IMR-90 (cell line): ENCODE measurements around the gene BTRC. TPM values are rescaled to one million over a fixed set of nuclear protein-coding genes. Genes with fewer than 3 reads are reported as not detected.

Experiments
- ATAC-seq: fragments of 200-7000 bp; cut with Tn5 transposase; 2 replicates; pipeline ENCODE4 v1.9.1; 2020; ENCODE audit warnings: low read depth, mild to moderate bottlenecking, moderate library complexity
- BruUV-seq: library from RNA; stranded (reverse); fragments of 400-500 nt; replicated peaks from 2 replicates; lab custom pipeline; 2021; lab: Mats Ljungman, UMichigan
- CTCF ChIA-PET: fragments of 300-600 bp; formaldehyde crosslinking; extraction: SDS; loops from one replicate; lab custom pipeline; 2021; ENCODE audit warnings: antibody characterized with exemption; lab: Yijun Ruan, JAX
- POLR2A ChIA-PET: fragments of 300-600 bp; sonication (Branson Sonifier 250); formaldehyde crosslinking; loops from one replicate; lab custom pipeline; 2022; ENCODE audit warnings: antibody characterized with exemption; ENCODE audit not compliant: unreplicated experiment; lab: Charles Lee
- DNase-seq: peaks from one replicate; pipeline ENCODE4 v3.0.0; 2013
- H2AFZ ChIP-seq: replicated peaks from 2 replicates; pipeline ENCODE3; 2013; ENCODE audit warnings: low read length, mild to moderate bottlenecking; ENCODE audit not compliant: poor library complexity
- H2AK5ac ChIP-seq: 2 replicates; pipeline ENCODE4 v1.6.1; 2013; ENCODE audit warnings: low read depth, low read length, inconsistent platforms
- H2AK9ac ChIP-seq: replicated peaks from 2 replicates; pipeline ENCODE3; 2013; ENCODE audit warnings: mild to moderate bottlenecking, low read depth, low read length, moderate library complexity; ENCODE audit not compliant: poor library complexity
- H2BK120ac ChIP-seq: 2 replicates; pipeline ENCODE4 v1.6.1; 2013; ENCODE audit warnings: low read depth, low read length, inconsistent platforms
- H2BK15ac ChIP-seq: 3 replicates; pipeline ENCODE4 v1.6.1; 2013; ENCODE audit warnings: low read depth, low read length, inconsistent platforms
- H2BK20ac ChIP-seq: 2 replicates; pipeline ENCODE4 v1.6.1; 2013; ENCODE audit warnings: low read depth, mild to moderate bottlenecking, inconsistent platforms, low read length, moderate library complexity
- H2BK5ac ChIP-seq: 2 replicates; pipeline ENCODE4 v1.6.1; 2013; ENCODE audit warnings: mild to moderate bottlenecking, low read depth, low read length, inconsistent platforms; ENCODE audit not compliant: poor library complexity, severe bottlenecking
- H3K14ac ChIP-seq: replicated peaks from 2 replicates; pipeline ENCODE4 v1.6.1; 2013; ENCODE audit warnings: low read depth, low read length, inconsistent platforms
- H3K18ac ChIP-seq: 2 replicates; pipeline ENCODE4 v1.6.1; 2013; ENCODE audit warnings: low read depth, low read length, control low read depth
- H3K23ac ChIP-seq: 2 replicates; pipeline ENCODE4 v1.6.1; 2013; ENCODE audit warnings: low read depth, low read length, inconsistent platforms
- H3K27ac ChIP-seq: 2 replicates; pipeline ENCODE4 v1.5.1; 2013; ENCODE audit warnings: mild to moderate bottlenecking, control low read depth, low read length; ENCODE audit not compliant: insufficient read depth
- H3K27me3 ChIP-seq: 2 replicates; pipeline ENCODE4 v1.6.1; 2013; ENCODE audit warnings: low read length; ENCODE audit not compliant: control insufficient read depth, insufficient read depth
- H3K36me3 ChIP-seq: 2 replicates; pipeline ENCODE4 v1.6.1; 2013; ENCODE audit warnings: low read length, mixed read lengths; ENCODE audit not compliant: control insufficient read depth, insufficient read depth
- H3K4ac ChIP-seq: 2 replicates; pipeline ENCODE4 v1.6.1; 2013; ENCODE audit warnings: low read depth, low read length, inconsistent platforms
- H3K4me1 ChIP-seq: 2 replicates; pipeline ENCODE4 v1.6.1; 2013; ENCODE audit warnings: low read length, mixed read lengths; ENCODE audit not compliant: control insufficient read depth, insufficient read depth
- H3K4me2 ChIP-seq: 2 replicates; pipeline ENCODE4 v1.6.1; 2013; ENCODE audit warnings: low read depth, mild to moderate bottlenecking, control low read depth, low read length, moderate library complexity
- H3K4me3 ChIP-seq: 2 replicates; pipeline ENCODE4 v1.5.1; 2013; ENCODE audit warnings: low read depth, mild to moderate bottlenecking, control low read depth, low read length, moderate library complexity; ENCODE audit not compliant: insufficient read depth
- H3K56ac ChIP-seq: 2 replicates; pipeline ENCODE4 v1.6.1; 2013; ENCODE audit warnings: low read length, inconsistent platforms; ENCODE audit not compliant: insufficient read depth; ENCODE audit errors: extremely low read depth
- H3K79me1 ChIP-seq, 2 experiments: 2 replicates each; pipeline ENCODE4 v1.6.1; 2013; ENCODE audit warnings: low read length in 2 of 2, inconsistent platforms in 1 of 2, low read depth in 1 of 2
- H3K9ac ChIP-seq: 2 replicates; pipeline ENCODE4 v1.6.1; 2013; ENCODE audit warnings: low read depth, low read length, control low read depth
- H3K9me1 ChIP-seq: 2 replicates; pipeline ENCODE4 v1.6.1; 2013; ENCODE audit warnings: low read length, inconsistent platforms; ENCODE audit not compliant: insufficient read depth
- H3K9me3 ChIP-seq: 2 replicates; pipeline ENCODE4 v1.6.1; 2013; ENCODE audit warnings: low read length; ENCODE audit not compliant: control insufficient read depth, insufficient read depth
- H4K20me1 ChIP-seq: 2 replicates; pipeline ENCODE4 v1.6.1; 2013; ENCODE audit warnings: low read length, inconsistent platforms; ENCODE audit not compliant: insufficient read depth
- H4K5ac ChIP-seq: 2 replicates; pipeline ENCODE4 v1.6.1; 2013; ENCODE audit warnings: mild to moderate bottlenecking, low read depth, low read length, control low read depth
- H4K8ac ChIP-seq, 2 experiments: 2 replicates each; pipeline ENCODE4 v1.6.1; 2013; ENCODE audit warnings: low read depth in 2 of 2, low read length in 2 of 2, control low read depth in 1 of 2, inconsistent platforms in 1 of 2
- H4K91ac ChIP-seq: 2 replicates; pipeline ENCODE4 v1.6.1; 2013; ENCODE audit warnings: low read depth, low read length, inconsistent platforms; ENCODE audit not compliant: insufficient read depth
- BHLHE40 ChIP-seq: fragments of 150-350 bp; IDR thresholded peaks from 2 replicates; pipeline ENCODE4 v1.6.1; 2016; ENCODE audit warnings: mild to moderate bottlenecking, low read depth, low read length
- CEBPB ChIP-seq: IDR thresholded peaks from 2 replicates; pipeline ENCODE4 v1.6.1; 2012; ENCODE audit warnings: low read depth, low read length, improper control_type of control experiment
- CHD1 ChIP-seq: IDR thresholded peaks from 2 replicates; pipeline ENCODE4 v1.6.1; 2012; ENCODE audit warnings: low read depth, low read length, improper control_type of control experiment
- CTCF ChIP-seq: conservative IDR thresholded peaks from 2 replicates; pipeline ENCODE4 v1.5.1; 2012; ENCODE audit warnings: mild to moderate bottlenecking, low read depth, low read length, improper control_type of control experiment
- FOS ChIP-seq: fragments of 150-350 bp; IDR thresholded peaks from 2 replicates; pipeline ENCODE4 v1.6.1; 2016; ENCODE audit warnings: low read depth, low read length
- MAFK ChIP-seq: IDR thresholded peaks from 2 replicates; pipeline ENCODE4 v1.6.1; 2012; ENCODE audit warnings: low read depth, low read length, improper control_type of control experiment
- MAZ ChIP-seq: IDR thresholded peaks from 2 replicates; pipeline ENCODE4 v1.6.1; 2012; ENCODE audit warnings: low read depth, mild to moderate bottlenecking, low read length, improper control_type of control experiment, moderate library complexity, borderline replicate concordance
- MXI1 ChIP-seq: IDR thresholded peaks from 2 replicates; pipeline ENCODE4 v1.6.1; 2012; ENCODE audit warnings: low read depth, mild to moderate bottlenecking, low read length, moderate library complexity, borderline replicate concordance
- NFE2L2 ChIP-seq: fragments of 150-350 bp; IDR thresholded peaks from 2 replicates; pipeline ENCODE4 v1.6.1; 2016; ENCODE audit warnings: low read depth, mild to moderate bottlenecking, low read length
- POLR2A ChIP-seq: IDR thresholded peaks from 2 replicates; pipeline ENCODE4 v1.6.1; 2012; ENCODE audit warnings: mild to moderate bottlenecking, low read depth, low read length
- RAD21 ChIP-seq: IDR thresholded peaks from 2 replicates; pipeline ENCODE4 v1.6.1; 2012; ENCODE audit warnings: low read length, improper control_type of control experiment
- RCOR1 ChIP-seq: IDR thresholded peaks from 2 replicates; pipeline ENCODE4 v1.6.1; 2012; ENCODE audit warnings: mild to moderate bottlenecking, low read length, improper control_type of control experiment; ENCODE audit not compliant: insufficient replicate concordance
- RFX5 ChIP-seq: IDR thresholded peaks from 2 replicates; pipeline ENCODE4 v1.8.0; 2012; ENCODE audit warnings: low read depth, mild to moderate bottlenecking, low read length, moderate library complexity
- SMC3 ChIP-seq: fragments of 150-350 bp; IDR thresholded peaks from 2 replicates; pipeline ENCODE4 v1.6.1; 2016; ENCODE audit warnings: low read depth, mild to moderate bottlenecking, antibody characterized with exemption, low read length, moderate library complexity
- USF2 ChIP-seq: fragments of 150-350 bp; IDR thresholded peaks from 2 replicates; pipeline ENCODE4 v1.6.1; 2017; ENCODE audit warnings: mild to moderate bottlenecking, antibody characterized with exemption, low read length, low read depth
- WGBS, 2 experiments: methylation state at CpG; one replicate each; pipeline versions ENCODE4 v1.1.5 to v1.1.7; 2013; ENCODE audit warnings: missing lambda C conversion rate in 2 of 2; ENCODE audit not compliant: insufficient read length in 1 of 2; ENCODE audit errors: extremely low coverage in 2 of 2; 5-methylcytosine and 5-hydroxymethylcytosine counted together
- dilution Hi-C: fragments of 300-500 bp; cut with HindIII; formaldehyde crosslinking; loops from one replicate; pipeline ENCODE4 v1.14.3; 2018; ENCODE audit warnings: low sequenced_read_pairs; ENCODE audit not compliant: unreplicated experiment
- in situ Hi-C: fragments of 300-500 bp; cut with MboI; formaldehyde crosslinking; loops from 3 replicates; pipeline ENCODE4 v1.14.3; 2019; ENCODE audit warnings: low sequenced_read_pairs, inconsistent platforms, mixed read lengths
- intact Hi-C: fragments of 100-400 bp; cut with micrococcal nuclease; formaldehyde crosslinking; loops from 2 replicates; pipeline ENCODE4 v1.10.0; 2022
- polyA plus RNA-seq, 3 experiments: library from polyadenylated mRNA; depleted of rRNA; stranded (reverse); fragments of >200 nt; gene quantifications; 2 replicates each; pipeline ENCODE4 v1.2.3, GENCODE V29; 2012; ENCODE audit warnings: low replicate concordance in 1 of 3
- total RNA-seq: library from RNA; depleted of rRNA; stranded (reverse); fragments of >200 nt; gene quantifications from 2 replicates; pipeline ENCODE4 v1.2.3, GENCODE V29; 2012
- TF ChIP-seq, protein P1 (sequence below): fragments of 150-350 bp; IDR thresholded peaks from 2 replicates; pipeline ENCODE4 v1.6.1; 2016; ENCODE audit warnings: low read depth, mild to moderate bottlenecking, low read length, moderate library complexity, borderline replicate concordance

The BTRC gene
- total and polyA plus RNA-seq, 2 of the 4 experiments (the other 2 are of a cell fraction), result 7.7 to 8.4 TPM

DNA sequence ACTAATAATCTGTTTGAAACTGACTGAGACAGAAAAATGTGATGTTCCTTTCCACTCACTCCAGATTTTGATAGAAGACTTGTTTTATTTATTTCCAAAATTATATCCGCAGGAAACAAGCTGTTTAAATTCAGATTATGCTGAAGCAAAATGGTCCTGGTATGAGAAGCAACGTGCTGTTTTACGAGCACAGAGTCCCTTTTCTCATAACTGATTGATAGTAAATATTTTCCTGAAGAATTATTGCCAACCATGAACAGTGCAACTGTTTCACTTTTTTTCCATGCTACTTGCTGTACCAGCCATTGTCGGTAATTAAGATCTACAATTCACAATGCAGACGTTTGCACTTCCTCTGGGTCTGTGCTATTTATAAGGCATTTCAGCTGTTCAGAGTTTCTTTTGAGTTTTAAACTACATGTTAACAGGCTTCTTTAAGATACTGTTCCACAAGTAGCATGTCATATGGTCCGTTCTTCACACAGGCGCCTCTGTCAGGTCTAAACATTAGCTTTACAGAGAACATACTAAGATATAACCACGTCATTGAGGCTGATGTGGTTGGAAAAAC, 130.3 kb downstream of the BTRC start:
- Histone ChIP-seq H3K23ac (no peak overlapping the region), H2BK120ac (no peak overlapping the region), H3K9me1 (no peaks in the 10 kb centered on the region), H2AK9ac (no peak overlapping the region), H3K4me1 (no peaks in the 10 kb centered on the region), H4K5ac (no peak overlapping the region), H2AK5ac (no peak overlapping the region), H3K9ac (no peak overlapping the region), H3K14ac (no peak overlapping the region), H3K4me3 (no peak overlapping the region), H2AFZ (no peak overlapping the region), H3K27me3 (no peaks in the 10 kb centered on the region), H3K18ac (no peak overlapping the region), H2BK5ac (no peak overlapping the region), H3K27ac (no peak overlapping the region), H3K79me1 (0 out of 4 replicates have a peak, but pooled peaks cover 0 to 4% of the 10 kb centered on the region in 2 experiments), H2BK20ac (no peak overlapping the region), H3K36me3 (no peaks in the 10 kb centered on the region), H3K4me2 (no peak overlapping the region), H3K4ac (no peak overlapping the region), H4K91ac (no peak overlapping the region), H4K20me1 (peaks cover 9% of the 10 kb centered on the region; the same call in 1 of the 2 replicates), H3K56ac (no peak overlapping the region), H4K8ac (no peak overlapping the region), H2BK15ac (no peak overlapping the region), H3K9me3 (no peaks in the 10 kb centered on the region)
- TF ChIP-seq RFX5 (no peak), RCOR1 (no peak), RAD21 (no peak), MAFK (no peak), USF2 (no peak), NFE2L2 (no peak), SMC3 (no peak), POLR2A (no peak), CHD1 (no peak), MAZ (no peak), CEBPB (no peak), CTCF (no peak), MXI1 (no peak), BHLHE40 (no peak), FOS (no peak)
- TF ChIP-seq, protein P1, sequence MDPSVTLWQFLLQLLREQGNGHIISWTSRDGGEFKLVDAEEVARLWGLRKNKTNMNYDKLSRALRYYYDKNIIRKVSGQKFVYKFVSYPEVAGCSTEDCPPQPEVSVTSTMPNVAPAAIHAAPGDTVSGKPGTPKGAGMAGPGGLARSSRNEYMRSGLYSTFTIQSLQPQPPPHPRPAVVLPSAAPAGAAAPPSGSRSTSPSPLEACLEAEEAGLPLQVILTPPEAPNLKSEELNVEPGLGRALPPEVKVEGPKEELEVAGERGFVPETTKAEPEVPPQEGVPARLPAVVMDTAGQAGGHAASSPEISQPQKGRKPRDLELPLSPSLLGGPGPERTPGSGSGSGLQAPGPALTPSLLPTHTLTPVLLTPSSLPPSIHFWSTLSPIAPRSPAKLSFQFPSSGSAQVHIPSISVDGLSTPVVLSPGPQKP, result no peak
- BruUV-seq, result no TSS peak
- intact Hi-C loops, result no loop called here
- no peak for ATAC-seq
- dilution Hi-C loops, result no loop called here
- DNase-seq, result no peak
- POLR2A ChIA-PET, result no interaction called here
- in situ Hi-C loops, result no loop called here
- no CpG with 5 or more reads among the region's 8 CpGs for whole genome bisulfite sequencing, 2 experiments
- CTCF ChIA-PET, result interaction anchor here (1.3 to 2.3 kb wide), 2 partner anchors 17 to 33 kb away, joined by 4 to 11 read pairs; no protein-coding TSS in a partner anchor
